HepG2 (cell line): Measurements from ENCODE around the gene GFRA3. TPM values are rescaled to one million over a fixed set of nuclear protein-coding genes. Genes with fewer than 3 reads are reported as not detected.
A peak's percentile ranks its signal among the peaks of the same experiment; 100 is the strongest.

Source experiments
- ATAC-seq: fragments of 200-7000 bp; cut with Tn5 transposase; 3 replicates; pipeline ENCODE4 v1.9.1; 2020; ENCODE audit warnings: mild to moderate bottlenecking, moderate library complexity
- BruUV-seq: library from RNA; stranded (reverse); fragments of 400-500 nt; replicated peaks from 2 replicates; lab custom pipeline; 2021; lab: Mats Ljungman, UMichigan
- CTCF ChIA-PET: fragments of 300-600 bp; formaldehyde crosslinking; extraction: SDS; loops from one replicate; lab custom pipeline; 2021; ENCODE audit warnings: low total read pairs, inconsistent platforms, low intra/inter-chr PET ratio; lab: Yijun Ruan, JAX
- POLR2A ChIA-PET: fragments of 350-600 bp; sonication (Branson Sonifier 250); formaldehyde crosslinking; loops from one replicate; lab custom pipeline; 2020; ENCODE audit warnings: antibody characterized with exemption, inconsistent platforms; lab: Yijun Ruan, JAX
- DNase-seq: peaks from one replicate; pipeline ENCODE4 v3.0.0-alpha.2; 2015; ENCODE audit warnings: low spot score
- FAIRE-seq: peaks from 3 replicates; lab custom pipeline; 2011; peaks lifted over from hg19 to GRCh38; lab: Jason Lieb, UNC
- H2AFZ ChIP-seq: one replicate; pipeline ENCODE4 v1.6.1; 2011; ENCODE audit warnings: low read length, inconsistent platforms
- H3K27ac ChIP-seq: fragments of 300-600 bp; 3 replicates; pipeline ENCODE4 v1.8.0; 2011; ENCODE audit warnings: mixed run types, mild to moderate bottlenecking, mixed read lengths, low read length, inconsistent platforms; ENCODE audit not compliant: insufficient read depth; ENCODE audit errors: extremely low read length
- H3K27me3 ChIP-seq, 2 experiments: fragments of 200-600 bp in 1 of 2; 2 replicates in 1 of 2; 3 replicates in 1 of 2; pipeline versions ENCODE4 v1.6.0 to v1.8.0; 2011; ENCODE audit warnings: low read length in 2 of 2, mild to moderate bottlenecking in 2 of 2, moderate library complexity in 2 of 2, inconsistent platforms in 1 of 2; ENCODE audit not compliant: insufficient read depth in 2 of 2, control insufficient read depth in 1 of 2
- H3K36me3 ChIP-seq, 2 experiments: fragments of 200-600 bp in 1 of 2; replicated peaks in 1 of 2; 2 replicates in 1 of 2; 3 replicates in 1 of 2; pipeline versions ENCODE4 v1.5.1 to v1.8.0; 2011; ENCODE audit warnings: low read length in 2 of 2, inconsistent platforms in 1 of 2; ENCODE audit not compliant: insufficient read depth in 2 of 2, control insufficient read depth in 1 of 2
- H3K4me1 ChIP-seq: 2 replicates; pipeline ENCODE4 v1.5.1; 2012; ENCODE audit warnings: low read length, inconsistent platforms; ENCODE audit not compliant: insufficient read depth
- H3K4me2 ChIP-seq: 2 replicates; pipeline ENCODE4 v1.6.0; 2011; ENCODE audit warnings: low read depth, low read length, inconsistent platforms
- H3K4me3 ChIP-seq, 3 experiments: fragments of 200-600 bp in 1 of 3; sonication (generic), shearing (Covaris generic) in 1 of 3; replicated peaks in 1 of 3; 2 replicates each; pipeline ENCODE4 v1.5.1; 2011 to 2016; ENCODE audit warnings: low read length in 3 of 3, inconsistent platforms in 2 of 3, low read depth in 2 of 3, mild to moderate bottlenecking in 2 of 3, control low read depth in 1 of 3, mixed read lengths in 1 of 3; ENCODE audit not compliant: insufficient read depth in 1 of 3
- H3K79me2 ChIP-seq: one replicate; pipeline ENCODE4 v1.6.1; 2011; ENCODE audit warnings: low read length, inconsistent platforms; ENCODE audit not compliant: insufficient read depth
- H3K9ac ChIP-seq: 2 replicates; pipeline ENCODE4 v1.6.0; 2011; ENCODE audit warnings: mild to moderate bottlenecking, low read depth, low read length, inconsistent platforms; ENCODE audit not compliant: insufficient read depth
- H3K9me3 ChIP-seq: 2 replicates; pipeline ENCODE4 v1.5.1; 2012; ENCODE audit warnings: mild to moderate bottlenecking, low read length
- H4K20me1 ChIP-seq: 2 replicates; pipeline ENCODE4 v1.6.0; 2011; ENCODE audit warnings: inconsistent platforms, mild to moderate bottlenecking, low read length, moderate library complexity; ENCODE audit not compliant: insufficient read depth
- CBX5 ChIP-seq: sonication (generic); formaldehyde crosslinking; IDR thresholded peaks from 2 replicates; pipeline ENCODE4 v1.4.0; 2020; ENCODE audit warnings: missing genetic modification reagents, borderline replicate concordance
- ETV5 ChIP-seq: IDR thresholded peaks from 2 replicates; pipeline ENCODE4 v1.6.1; 2018; ENCODE audit warnings: missing biosample characterization, missing genetic modification reagents, inconsistent platforms, borderline replicate concordance
- GMEB1 ChIP-seq: sonication (generic); formaldehyde crosslinking; IDR thresholded peaks from 2 replicates; pipeline ENCODE4 v1.5.1; 2020; ENCODE audit warnings: missing genetic modification reagents, mild to moderate bottlenecking, borderline replicate concordance
- HNF4A ChIP-seq: sonication (generic); formaldehyde crosslinking; IDR thresholded peaks from 2 replicates; pipeline ENCODE4 v1.4.0; 2020; ENCODE audit warnings: missing genetic modification reagents
- NRL ChIP-seq: sonication (generic); formaldehyde crosslinking; IDR thresholded peaks from 2 replicates; pipeline ENCODE4 v1.5.0; 2020; ENCODE audit warnings: missing genetic modification reagents, mild to moderate bottlenecking, moderate library complexity, borderline replicate concordance
- PATZ1 ChIP-seq: sonication (generic); formaldehyde crosslinking; IDR thresholded peaks from 2 replicates; pipeline ENCODE4 v1.4.0; 2020; ENCODE audit warnings: missing genetic modification reagents
- SOX6 ChIP-seq, 2 experiments: fragments of 450-650 bp in 1 of 2; sonication (generic) in 1 of 2; formaldehyde crosslinking in 1 of 2; IDR thresholded peaks; 2 replicates each; pipeline versions ENCODE4 v1.4.0 to v1.6.1; 2017 to 2020; ENCODE audit warnings: antibody characterized with exemption in 1 of 2, mild to moderate bottlenecking in 1 of 2, missing genetic modification reagents in 1 of 2
- TCF7 ChIP-seq: sonication (generic); IDR thresholded peaks from 2 replicates; pipeline ENCODE4 v1.6.1; 2016; ENCODE audit warnings: antibody characterized with exemption, low read depth
- WGBS: methylation state at CpG from one replicate; pipeline ENCODE4 v1.1.6; 2017; ENCODE audit warnings: low lambda C conversion rate; 5-methylcytosine and 5-hydroxymethylcytosine counted together
- in situ Hi-C: cut with HindIII; loops from 2 replicates; pipeline ENCODE4 v1.10.0; 2017; ENCODE audit warnings: low pct_unique_long_range_greater_than_20kb; ENCODE audit not compliant: extremely low pct_ligation_motif_present
- intact Hi-C: fragments of 100-400 bp; cut with micrococcal nuclease; formaldehyde crosslinking; loops from one replicate; pipeline ENCODE4 v1.10.0; 2022; ENCODE audit not compliant: unreplicated experiment
- polyA plus RNA-seq, 8 experiments: library from polyadenylated mRNA; depleted of rRNA in 3 of 8; stranded (reverse) in 7 of 8; unstranded in 1 of 8; fragments of >200 nt; fragmentation: Illumina TruSeq in 4 of 8; extraction: Trizol in 4 of 8; gene quantifications; 2 replicates each; pipeline versions ENCODE4 v1.2.1 to v1.2.3, GENCODE V29; 2011 to 2016; ENCODE audit warnings: low read depth in 4 of 8, missing spikeins in 1 of 8, mixed read lengths in 1 of 8; ENCODE audit not compliant: insufficient read depth in 1 of 8
- total RNA-seq, 5 experiments: library from RNA; depleted of rRNA; stranded (reverse); fragments of >200 nt; fragmentation: Illumina TruSeq; extraction: Trizol; gene quantifications; 2 replicates each; pipeline ENCODE4 v1.2.3, GENCODE V29; 2016; ENCODE audit warnings: low read depth in 1 of 5
- TF ChIP-seq, protein P1 (sequence below): sonication (generic); formaldehyde crosslinking; IDR thresholded peaks from 2 replicates; pipeline ENCODE4 v1.5.0; 2020; ENCODE audit warnings: mild to moderate bottlenecking, missing genetic modification reagents, borderline replicate concordance

Gene GFRA3
- total and polyA plus RNA-seq, 2 of the 13 experiments (the other 11 are each of a cell fraction or from before 2014, with no cell fraction given), result 0.27 to 0.30 TPM

- TF ChIP-seq GMEB1 (CRISPR knock-in tag) (no peak), TCF7 (0 out of 2 replicates have a peak, but pooled peaks have one; percentile 13), CBX5 (CRISPR knock-in tag) (no peak), NRL (CRISPR knock-in tag) (no peak), HNF4A (CRISPR knock-in tag) (0 out of 2 replicates have a peak, but pooled peaks have one; percentile 12)
- TF ChIP-seq, all 625 proteins: peak for 4
Measured at GRCh38 chr5:138246334-138246733, 28.1 kb downstream of the GFRA3 start (continued).

DNA sequence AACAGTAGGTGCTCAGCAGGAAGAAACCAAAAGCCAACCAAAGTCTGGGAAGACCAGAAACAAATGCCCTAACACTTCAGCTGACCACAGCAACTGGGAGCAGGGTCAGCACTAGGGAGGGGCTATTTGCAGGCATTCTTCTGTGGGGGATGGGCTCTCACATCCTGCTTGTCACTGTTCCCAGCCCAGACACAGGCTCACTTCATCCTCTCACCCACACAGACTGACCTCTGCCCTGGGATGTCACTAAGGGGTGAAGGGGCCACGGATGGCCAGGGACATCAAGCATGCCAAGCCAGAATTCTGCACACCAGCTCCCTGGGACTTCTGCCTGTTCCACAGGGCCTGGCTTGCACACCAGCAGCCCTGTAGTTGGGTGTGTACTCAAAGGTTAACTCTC, 28.7 kb downstream of the GFRA3 start:
- peak; percentile 55 for FAIRE-seq
- Histone ChIP-seq H3K79me2 (no peaks in the 10 kb centered on the region), H3K4me1 (peaks cover 54% of the 10 kb centered on the region), H2AFZ (no peak overlapping the region), H3K36me3 (no peaks in the 10 kb centered on the region), H3K4me2 (peak overlapping the region; percentile 48), H4K20me1 (no peaks in the 10 kb centered on the region), H3K9ac (no peak overlapping the region), H3K27ac (no peak overlapping the region), H3K27me3 (peaks cover 0 to 25% of the 10 kb centered on the region in 2 experiments; a peak in 3 of 5 replicates), H3K4me3 (no peak overlapping the region), H3K9me3 (no peaks in the 10 kb centered on the region)
- in situ Hi-C loops (no loop called here), intact Hi-C loops (no loop called here)
- WGBS, result 0% methylated on average over 1 of the region's 1 CpG
- no TSS peak for BruUV-seq
- DNase-seq, result peak; percentile 65
- ChIA-PET CTCF (no interaction called here), POLR2A (interaction anchor here (0.6 kb wide), 1 partner anchor 158 kb away, joined by 4 read pairs; no protein-coding TSS in a partner anchor)
- peak; percentile 63 for ATAC-seq
- TF ChIP-seq ETV5 (CRISPR knock-in tag) (peak; percentile 37; the same call in 1 of the 2 replicates), HNF4A (CRISPR knock-in tag) (0 out of 2 replicates have a peak, but pooled peaks have one; percentile 11), SOX6 (IDR thresholded peaks at IDR 0.05) (no peak), SOX6 (CRISPR knock-in tag; IDR thresholded peaks at IDR 0.05) (0 out of 2 replicates have a peak, but pooled peaks have one; percentile 26), PATZ1 (CRISPR knock-in tag) (peak; percentile 32; the same call in 1 of the 2 replicates)
- TF ChIP-seq, protein P1, sequence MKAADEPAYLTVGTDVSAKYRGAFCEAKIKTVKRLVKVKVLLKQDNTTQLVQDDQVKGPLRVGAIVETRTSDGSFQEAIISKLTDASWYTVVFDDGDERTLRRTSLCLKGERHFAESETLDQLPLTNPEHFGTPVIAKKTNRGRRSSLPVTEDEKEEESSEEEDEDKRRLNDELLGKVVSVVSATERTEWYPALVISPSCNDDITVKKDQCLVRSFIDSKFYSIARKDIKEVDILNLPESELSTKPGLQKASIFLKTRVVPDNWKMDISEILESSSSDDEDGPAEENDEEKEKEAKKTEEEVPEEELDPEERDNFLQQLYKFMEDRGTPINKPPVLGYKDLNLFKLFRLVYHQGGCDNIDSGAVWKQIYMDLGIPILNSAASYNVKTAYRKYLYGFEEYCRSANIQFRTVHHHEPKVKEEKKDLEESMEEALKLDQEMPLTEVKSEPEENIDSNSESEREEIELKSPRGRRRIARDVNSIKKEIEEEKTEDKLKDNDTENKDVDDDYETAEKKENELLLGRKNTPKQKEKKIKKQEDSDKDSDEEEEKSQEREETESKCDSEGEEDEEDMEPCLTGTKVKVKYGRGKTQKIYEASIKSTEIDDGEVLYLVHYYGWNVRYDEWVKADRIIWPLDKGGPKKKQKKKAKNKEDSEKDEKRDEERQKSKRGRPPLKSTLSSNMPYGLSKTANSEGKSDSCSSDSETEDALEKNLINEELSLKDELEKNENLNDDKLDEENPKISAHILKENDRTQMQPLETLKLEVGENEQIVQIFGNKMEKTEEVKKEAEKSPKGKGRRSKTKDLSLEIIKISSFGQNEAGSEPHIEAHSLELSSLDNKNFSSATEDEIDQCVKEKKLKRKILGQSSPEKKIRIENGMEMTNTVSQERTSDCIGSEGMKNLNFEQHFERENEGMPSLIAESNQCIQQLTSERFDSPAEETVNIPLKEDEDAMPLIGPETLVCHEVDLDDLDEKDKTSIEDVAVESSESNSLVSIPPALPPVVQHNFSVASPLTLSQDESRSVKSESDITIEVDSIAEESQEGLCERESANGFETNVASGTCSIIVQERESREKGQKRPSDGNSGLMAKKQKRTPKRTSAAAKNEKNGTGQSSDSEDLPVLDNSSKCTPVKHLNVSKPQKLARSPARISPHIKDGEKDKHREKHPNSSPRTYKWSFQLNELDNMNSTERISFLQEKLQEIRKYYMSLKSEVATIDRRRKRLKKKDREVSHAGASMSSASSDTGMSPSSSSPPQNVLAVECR, result peak; percentile 20; the same call in 1 of the 2 replicates
